ENCODE results near the gene VOPP1.

GRCh38 chr7:55556492-55556891, 15.8 kb downstream of the VOPP1 start:
- TF ChIP-seq RAD21 (IDR thresholded peaks at IDR 0.05; ENCODE audit: low read depth) (no peak), USF1 (IDR thresholded peaks at IDR 0.05) (no peak), TAF1 (IDR thresholded peaks at IDR 0.05; ENCODE audit: low read depth) (no peak), REST (IDR thresholded peaks at IDR 0.05; ENCODE audit: low read depth) (no peak), YY1 (IDR thresholded peaks at IDR 0.05; ENCODE audit: low read depth) (no peak), CREB1 (IDR thresholded peaks at IDR 0.05; ENCODE audit: low read depth) (no peak), EP300 (IDR thresholded peaks at IDR 0.05; ENCODE audit: borderline replicate concordance) (no peak), CEBPB (IDR thresholded peaks at IDR 0.05) (no peak), TEAD4 (IDR thresholded peaks at IDR 0.05) (no peak)
